Effector memory CD4-positive, alpha-beta T cell (primary cell): Measurements from ENCODE around the gene IMPG1.

Source experiments
- DNase-seq, 3 donors: peaks; one replicate each; pipeline ENCODE4 v3.0.0-alpha.2; 2020
- H3K27ac ChIP-seq: 2 replicates; pipeline ENCODE4 v1.7.0; 2013; ENCODE audit warnings: mild to moderate bottlenecking, low read length, moderate library complexity; ENCODE audit not compliant: insufficient read depth, poor library complexity, severe bottlenecking
- H3K27me3 ChIP-seq: replicated peaks from 2 replicates; pipeline ENCODE4 v1.7.0; 2013; ENCODE audit warnings: mild to moderate bottlenecking, low read length; ENCODE audit not compliant: insufficient read depth, control insufficient read depth, poor library complexity, severe bottlenecking
- H3K36me3 ChIP-seq: 2 replicates; pipeline ENCODE4 v1.7.0; 2013; ENCODE audit warnings: mild to moderate bottlenecking, low read length, moderate library complexity; ENCODE audit not compliant: control insufficient read depth, insufficient read depth
- H3K4me1 ChIP-seq: 2 replicates; pipeline ENCODE4 v1.7.0; 2013; ENCODE audit warnings: low read length, mild to moderate bottlenecking; ENCODE audit not compliant: control insufficient read depth, insufficient read depth, poor library complexity, severe bottlenecking
- H3K4me3 ChIP-seq: 2 replicates; pipeline ENCODE4 v1.7.0; 2013; ENCODE audit warnings: low read length, low read depth, mild to moderate bottlenecking; ENCODE audit not compliant: insufficient read depth, poor library complexity, severe bottlenecking
- H3K9me3 ChIP-seq: 2 replicates; pipeline ENCODE4 v1.7.0; 2013; ENCODE audit warnings: mild to moderate bottlenecking, low read length, moderate library complexity; ENCODE audit not compliant: control insufficient read depth

The IMPG1 gene

GRCh38 chr6:75963569-75963968 lies 108.9 kb downstream of the IMPG1 start:
- Histone ChIP-seq H3K36me3 (no peaks in the 10 kb centered on the region), H3K27me3 (no peaks in the 10 kb centered on the region), H3K27ac (no peak overlapping the region), H3K9me3 (no peaks in the 10 kb centered on the region), H3K4me3 (no peak overlapping the region), H3K4me1 (no peaks in the 10 kb centered on the region)
- DNase-seq, result no peak

GRCh38 chr6:75952128-75952527 lies 120.3 kb downstream of the IMPG1 start:
- Histone ChIP-seq H3K4me1 (no peaks in the 10 kb centered on the region), H3K27ac (no peak overlapping the region), H3K4me3 (no peak overlapping the region), H3K27me3 (no peaks in the 10 kb centered on the region), H3K36me3 (no peaks in the 10 kb centered on the region), H3K9me3 (no peaks in the 10 kb centered on the region)
- no peak for DNase-seq

- no peaks in the 10 kb centered on the region for H3K36me3 ChIP-seq
- no peaks in the 10 kb centered on the region for H3K27me3 ChIP-seq
- H3K9me3 ChIP-seq, result no peaks in the 10 kb centered on the region
- no peak overlapping the region for H3K27ac ChIP-seq
- no peaks in the 10 kb centered on the region for H3K4me1 ChIP-seq
- no peak overlapping the region for H3K4me3 ChIP-seq
- no peak for DNase-seq
Measured at GRCh38 chr6:75947935-75948334, 124.5 kb downstream of the IMPG1 start.

GRCh38 chr6:75946146-75946831 lies 126.2 kb downstream of the IMPG1 start:
- H3K4me1 ChIP-seq, result no peaks in the 10 kb centered on the region
- H3K36me3 ChIP-seq, result no peaks in the 10 kb centered on the region
- no peak overlapping the region for H3K4me3 ChIP-seq
- H3K27me3 ChIP-seq, result no peaks in the 10 kb centered on the region
- DNase-seq, result no peak
- no peaks in the 10 kb centered on the region for H3K9me3 ChIP-seq
- no peak overlapping the region for H3K27ac ChIP-seq

- no peak overlapping the region for H3K27ac ChIP-seq
- no peaks in the 10 kb centered on the region for H3K4me1 ChIP-seq
- no peaks in the 10 kb centered on the region for H3K9me3 ChIP-seq
- no peak overlapping the region for H3K4me3 ChIP-seq
- no peaks in the 10 kb centered on the region for H3K27me3 ChIP-seq
- DNase-seq, result no peak
- no peaks in the 10 kb centered on the region for H3K36me3 ChIP-seq
Measured at GRCh38 chr6:75943381-75943780, 129.1 kb downstream of the IMPG1 start.

- Histone ChIP-seq H3K4me1 (no peaks in the 10 kb centered on the region), H3K4me3 (no peak overlapping the region), H3K9me3 (no peaks in the 10 kb centered on the region), H3K36me3 (no peaks in the 10 kb centered on the region), H3K27ac (no peak overlapping the region), H3K27me3 (no peaks in the 10 kb centered on the region)
- DNase-seq, result no peak
Measured at GRCh38 chr6:75941509-75941908, 131.0 kb downstream of the IMPG1 start.

GRCh38 chr6:75940564-75940963 lies 131.9 kb downstream of the IMPG1 start:
- Histone ChIP-seq H3K27ac (no peak overlapping the region), H3K36me3 (no peaks in the 10 kb centered on the region), H3K9me3 (no peaks in the 10 kb centered on the region)

GRCh38 chr6:75937846-75938245 lies 134.6 kb downstream of the IMPG1 start:
- Histone ChIP-seq H3K27ac (no peak overlapping the region), H3K9me3 (no peaks in the 10 kb centered on the region), H3K4me1 (peaks cover 6% of the 10 kb centered on the region), H3K4me3 (no peak overlapping the region), H3K36me3 (no peaks in the 10 kb centered on the region), H3K27me3 (peaks cover 3% of the 10 kb centered on the region)
- DNase-seq, result no peak

More at GRCh38 chr6:75940564-75940963, 131.9 kb downstream of the IMPG1 start:
- H3K27me3 ChIP-seq, result no peaks in the 10 kb centered on the region
- no peak overlapping the region for H3K4me3 ChIP-seq
- no peak for DNase-seq
- no peaks in the 10 kb centered on the region for H3K4me1 ChIP-seq

- no peak overlapping the region for H3K4me3 ChIP-seq
- H3K36me3 ChIP-seq, result no peaks in the 10 kb centered on the region
- H3K27me3 ChIP-seq, result peaks cover 3% of the 10 kb centered on the region
- no peak for DNase-seq
- H3K27ac ChIP-seq, result no peak overlapping the region
- peaks cover 6% of the 10 kb centered on the region for H3K4me1 ChIP-seq
- H3K9me3 ChIP-seq, result no peaks in the 10 kb centered on the region
Measured at GRCh38 chr6:75936682-75937081, 135.8 kb downstream of the IMPG1 start.

- H3K36me3 ChIP-seq, result no peaks in the 10 kb centered on the region
- no peak overlapping the region for H3K27ac ChIP-seq
- H3K4me1 ChIP-seq, result peaks cover 6% of the 10 kb centered on the region
- DNase-seq, result no peak
- peaks cover 3% of the 10 kb centered on the region for H3K27me3 ChIP-seq
- no peak overlapping the region for H3K4me3 ChIP-seq
- H3K9me3 ChIP-seq, result no peaks in the 10 kb centered on the region
Measured at GRCh38 chr6:75935473-75935793, 137.0 kb downstream of the IMPG1 start.
